Activated effector memory CD4-positive, alpha-beta T cell treated with anti-CD3 and anti-CD28 coated beads, Interleukin-2, amount 50 U/mL, for 16 hours (primary cell): ENCODE measurements around the gene TMEM11.
A peak's percentile ranks its signal among the peaks of the same experiment; 100 is the strongest.

ENCODE experiments used
- DNase-seq: peaks from one replicate; pipeline ENCODE4 v3.0.0-alpha.2; 2020

The TMEM11 gene, protein sequence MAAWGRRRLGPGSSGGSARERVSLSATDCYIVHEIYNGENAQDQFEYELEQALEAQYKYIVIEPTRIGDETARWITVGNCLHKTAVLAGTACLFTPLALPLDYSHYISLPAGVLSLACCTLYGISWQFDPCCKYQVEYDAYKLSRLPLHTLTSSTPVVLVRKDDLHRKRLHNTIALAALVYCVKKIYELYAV

DNA sequence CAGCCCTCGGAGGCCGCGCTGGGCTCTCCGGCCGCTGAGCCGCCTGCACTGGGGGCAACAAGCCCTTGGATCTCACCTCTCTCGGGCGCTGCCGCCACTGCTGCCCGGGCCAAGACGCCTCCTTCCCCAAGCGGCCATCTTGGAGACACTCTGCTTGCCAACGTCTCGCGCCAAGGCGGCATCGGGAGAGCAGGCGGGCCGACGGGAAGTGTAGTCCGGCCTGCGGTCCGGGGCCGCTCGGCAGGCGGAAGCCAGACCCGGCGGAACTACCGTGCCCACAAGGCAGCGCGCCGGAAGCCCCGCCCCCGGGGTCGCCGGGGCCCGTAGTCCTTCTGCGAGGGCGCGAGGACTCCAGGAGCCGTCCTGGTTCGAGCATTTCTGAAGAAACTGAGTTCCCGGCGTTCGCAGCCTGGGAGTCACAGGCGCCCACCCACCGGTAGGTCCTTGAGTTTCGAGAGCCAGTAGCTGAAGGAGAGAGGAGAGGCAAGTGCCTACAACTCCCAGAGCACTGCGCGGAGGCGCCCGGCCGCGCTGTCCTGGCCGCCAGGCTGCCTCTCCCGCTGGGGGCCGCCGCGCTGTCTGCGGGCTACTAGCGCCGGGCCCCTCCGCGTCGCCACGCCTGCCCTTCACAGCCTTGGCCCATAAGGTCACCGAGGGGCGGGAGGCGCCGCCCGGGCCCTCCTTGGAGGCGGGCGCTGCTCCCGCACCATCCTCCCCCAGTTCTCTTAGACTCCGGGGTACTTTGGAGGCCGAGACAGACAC lies at the start of gene TMEM11:
TSS of gene TMEM11 (minus strand) at position 147 of the 762 bp plus-strand sequence. CDS start at position 138, 9 bp downstream.
- peak; percentile 98 for DNase-seq

DNA sequence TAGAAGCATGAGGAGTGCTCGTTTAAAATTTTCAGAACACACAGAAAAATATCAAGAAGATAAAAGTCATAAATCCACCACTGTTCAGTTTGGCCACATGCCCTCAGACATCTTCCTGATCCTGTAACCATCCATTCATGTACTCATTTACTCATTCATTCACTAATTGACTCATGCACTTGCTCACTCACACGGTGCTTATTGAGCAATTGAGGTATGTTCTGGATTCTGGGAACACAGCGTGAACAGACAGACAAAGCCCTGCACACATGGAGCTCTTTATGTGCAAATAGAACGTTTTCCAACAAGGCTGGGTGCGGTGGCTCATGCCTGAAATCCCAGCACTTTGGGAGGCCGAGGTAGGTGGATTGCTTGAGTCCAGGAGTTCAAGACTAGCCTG lies 49.4 kb upstream of the TMEM11 start:
- DNase-seq: no peak

DNA sequence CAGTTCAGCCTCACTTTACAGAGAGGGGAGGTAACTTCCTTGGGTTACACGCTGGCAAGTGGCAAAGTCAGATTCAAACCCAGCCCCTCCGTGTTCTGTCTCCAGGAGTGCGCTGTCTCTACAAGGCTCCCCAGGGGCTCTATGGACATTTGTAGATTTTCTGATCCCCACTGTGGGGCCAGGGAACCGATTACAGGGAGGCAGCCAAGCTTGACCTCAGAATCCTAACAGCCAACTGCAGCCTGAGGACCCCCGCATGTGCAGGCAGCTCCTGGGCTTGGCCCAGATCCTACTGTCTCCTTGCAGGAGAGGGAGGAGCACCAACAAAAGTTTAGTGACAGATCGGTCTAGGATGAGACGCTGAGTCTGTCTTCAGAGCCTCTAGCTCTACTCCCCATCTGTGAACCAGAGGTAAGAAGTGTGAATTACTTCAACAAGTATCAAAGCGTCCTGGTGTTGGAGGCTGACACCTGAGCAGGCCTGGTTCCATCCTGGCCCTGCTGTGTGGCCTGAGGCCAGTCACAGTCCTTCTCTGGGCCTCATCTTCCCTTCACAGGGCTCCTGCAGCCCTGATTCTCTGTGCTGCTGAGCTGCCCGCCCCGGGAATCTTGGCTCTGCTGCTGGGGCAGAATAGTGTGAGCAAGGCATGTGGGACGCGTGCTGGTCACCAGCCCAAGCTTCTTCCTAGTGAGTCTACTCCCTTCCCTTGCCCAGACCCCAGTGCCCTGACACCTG lies 48.5 kb upstream of the TMEM11 start:
- DNase-seq: no peak

DNA sequence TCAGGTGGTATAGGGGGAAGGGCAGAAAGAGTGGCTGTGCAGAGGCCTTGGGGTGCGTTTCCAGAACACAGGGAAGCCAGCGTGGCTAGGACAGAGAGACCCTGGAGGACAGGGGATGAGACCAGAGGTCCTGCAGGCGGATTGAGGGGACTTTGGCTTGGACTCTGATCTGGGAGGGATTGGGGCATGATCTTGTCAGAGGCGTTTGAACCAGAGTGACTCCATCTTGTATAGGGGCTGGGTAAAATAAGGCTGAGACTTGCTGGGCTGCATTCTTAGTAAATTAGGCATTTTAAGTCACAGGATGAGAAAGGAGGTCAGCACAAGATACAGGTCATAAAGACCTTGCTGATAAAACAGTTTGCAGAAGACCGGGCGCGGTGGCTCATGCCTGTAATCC lies 44.6 kb upstream of the TMEM11 start:
- DNase-seq: no peak

DNA sequence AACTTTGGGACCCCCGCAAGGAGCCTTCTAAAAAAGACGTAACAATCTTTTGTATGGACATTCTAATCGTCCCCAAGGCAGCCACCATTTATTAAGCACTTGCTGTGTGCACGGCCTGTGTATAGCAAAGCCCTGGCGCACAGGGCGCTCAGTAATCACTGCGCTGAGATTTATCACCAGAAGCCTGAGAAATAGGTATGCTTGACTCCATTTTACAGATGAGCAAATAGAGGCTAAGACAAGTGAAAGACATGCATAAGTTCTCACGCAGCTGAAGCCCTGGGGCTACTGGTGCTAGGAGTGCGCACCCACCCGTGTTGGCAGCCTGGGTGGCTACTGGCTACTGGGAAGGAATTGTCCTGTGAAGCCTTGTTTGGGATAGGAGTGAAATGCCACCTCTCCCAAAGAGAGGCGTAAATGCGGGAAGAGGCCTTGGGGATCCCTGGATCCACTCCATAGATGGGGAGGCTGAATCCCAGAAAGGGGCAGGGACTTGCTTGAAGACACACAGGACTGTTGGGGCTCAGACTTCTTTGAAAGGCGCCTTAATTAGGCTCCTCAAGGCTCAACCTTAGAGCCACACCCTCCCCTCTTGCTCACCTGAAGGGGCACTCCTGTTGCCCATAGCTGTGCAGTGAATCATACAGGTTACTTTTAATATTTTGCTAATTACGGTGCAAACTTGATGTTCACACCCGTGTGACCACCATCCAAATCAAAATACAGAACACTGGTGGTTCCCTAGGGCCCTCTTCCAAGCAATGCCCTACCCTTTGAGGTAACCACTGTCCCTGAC lies 39.9 kb upstream of the TMEM11 start:
- no peak for DNase-seq

DNA sequence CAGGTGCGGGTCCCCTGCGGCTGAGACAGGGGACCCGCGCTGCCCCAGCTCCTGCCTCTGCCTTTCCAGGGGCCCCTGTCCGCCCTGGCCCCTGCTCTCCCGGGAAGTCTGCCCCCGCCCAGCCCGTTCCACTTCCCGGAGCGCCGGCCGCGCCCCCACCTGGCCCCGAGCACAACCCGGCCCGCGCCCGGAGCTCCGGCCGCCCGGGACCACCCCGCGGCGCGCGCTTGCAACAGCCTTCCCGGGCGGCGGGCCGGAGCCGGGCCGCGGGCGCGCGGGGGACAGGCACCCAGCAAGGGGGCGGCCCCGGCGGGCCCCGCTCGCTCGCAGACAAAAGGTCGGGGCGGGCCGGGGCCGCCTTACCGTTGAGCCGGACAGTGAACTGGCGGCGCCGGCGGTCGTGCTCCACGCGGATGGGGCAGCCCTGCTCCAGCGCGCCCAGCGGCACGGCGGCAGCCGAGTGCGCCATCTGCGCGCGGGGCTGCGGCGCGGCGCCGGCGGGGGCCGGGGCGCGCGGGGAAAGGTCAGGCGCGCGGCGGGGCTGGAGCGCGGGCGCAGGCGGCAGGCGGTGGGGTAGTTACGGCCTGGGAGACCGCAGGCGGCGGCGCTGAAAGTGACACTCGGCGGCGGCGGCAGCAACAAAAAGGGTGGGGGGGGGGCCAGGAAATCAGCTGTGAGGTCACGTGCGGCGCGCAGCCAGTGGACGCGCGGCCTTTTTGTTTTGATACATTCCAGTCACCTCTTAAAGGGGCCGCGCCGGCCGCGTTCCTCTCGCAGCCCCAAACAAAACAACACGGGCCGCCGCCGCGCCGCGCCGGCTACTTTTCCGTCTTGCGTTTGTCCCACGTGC lies 39.1 kb upstream of the TMEM11 start, which contains the start of gene NATD1:
TSS of gene NATD1 (minus strand) at position 615 of the 850 bp plus-strand sequence. CDS start at position 469, 146 bp downstream.
- peak; percentile 93 for DNase-seq

DNA sequence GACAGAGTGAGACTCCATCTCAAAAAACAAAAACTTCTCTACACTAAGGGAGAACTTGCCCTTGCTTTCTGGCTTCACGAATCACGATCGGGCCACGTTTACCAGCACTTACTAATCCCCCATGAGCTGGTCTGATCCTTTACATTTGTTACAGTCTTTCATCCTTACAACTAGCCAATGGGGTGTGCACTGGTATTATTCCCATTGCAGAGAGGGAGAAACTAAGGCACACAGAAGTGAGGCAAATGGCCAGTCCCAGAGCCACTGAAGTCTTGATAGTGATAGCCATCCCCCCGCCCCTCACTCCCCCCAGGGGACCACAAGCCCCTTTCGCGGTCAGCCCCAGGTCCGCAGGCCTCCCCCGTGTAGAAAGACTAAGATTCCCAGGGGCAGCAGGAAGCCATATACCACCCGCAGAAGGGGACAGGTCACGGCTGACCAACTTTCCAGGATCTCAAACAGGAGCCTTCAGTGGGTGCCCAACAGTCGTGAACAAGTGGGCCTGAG lies 38.4 kb upstream of the TMEM11 start:
- DNase-seq: no peak

DNA sequence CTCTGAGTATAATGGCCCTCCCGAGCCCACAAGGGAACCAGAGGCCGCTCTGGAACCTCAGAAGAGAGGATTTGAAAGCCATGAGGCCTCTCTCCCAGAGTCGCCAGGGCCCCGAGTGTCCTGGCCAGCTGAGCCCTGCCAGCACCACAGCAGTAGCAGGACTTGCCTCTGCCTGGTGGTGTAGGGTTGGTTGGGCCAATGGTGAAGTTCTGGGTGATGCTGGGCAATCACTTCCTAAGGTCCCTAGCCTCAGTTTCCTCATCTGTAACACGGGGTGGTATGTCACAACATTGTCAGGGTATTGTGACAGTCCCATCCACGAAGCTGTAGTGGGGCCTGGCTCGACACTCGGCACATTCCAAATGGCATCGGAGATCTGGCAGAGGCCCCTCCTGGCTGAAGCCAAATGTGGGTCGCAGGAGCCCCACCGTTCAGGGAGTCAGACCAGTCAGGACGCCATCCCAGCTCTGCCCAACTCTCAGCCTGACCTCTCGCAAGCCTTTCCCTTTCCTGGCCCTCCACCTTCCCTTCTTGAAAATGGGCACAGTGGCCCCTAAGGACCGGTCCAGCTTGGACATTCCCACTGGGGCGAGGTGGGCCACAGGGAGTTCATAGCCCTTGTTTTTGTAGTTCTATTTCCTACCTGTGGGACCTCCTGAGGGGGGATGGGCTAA lies 37.5 kb upstream of the TMEM11 start:
- no peak for DNase-seq

DNA sequence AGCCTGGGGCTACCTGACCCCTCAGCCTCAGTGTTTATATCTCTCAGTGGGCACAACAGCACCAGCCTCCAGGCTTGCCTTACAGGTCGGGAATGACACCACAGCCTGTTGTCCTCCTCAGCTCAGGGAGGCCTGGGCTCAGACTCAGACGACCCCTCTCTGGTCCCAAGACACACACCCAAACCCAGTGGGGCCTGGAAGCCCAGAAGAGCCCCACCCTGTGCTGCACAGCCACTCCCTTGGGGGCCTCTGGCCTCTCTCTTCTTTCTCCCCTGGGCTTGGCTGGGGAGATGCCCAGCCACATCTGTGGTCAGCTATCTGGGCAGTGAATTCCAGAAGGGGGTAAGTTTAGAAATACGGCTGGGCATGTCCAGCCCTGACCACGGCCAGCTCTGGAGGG lies 36.9 kb upstream of the TMEM11 start:
- DNase-seq: no peak

DNA sequence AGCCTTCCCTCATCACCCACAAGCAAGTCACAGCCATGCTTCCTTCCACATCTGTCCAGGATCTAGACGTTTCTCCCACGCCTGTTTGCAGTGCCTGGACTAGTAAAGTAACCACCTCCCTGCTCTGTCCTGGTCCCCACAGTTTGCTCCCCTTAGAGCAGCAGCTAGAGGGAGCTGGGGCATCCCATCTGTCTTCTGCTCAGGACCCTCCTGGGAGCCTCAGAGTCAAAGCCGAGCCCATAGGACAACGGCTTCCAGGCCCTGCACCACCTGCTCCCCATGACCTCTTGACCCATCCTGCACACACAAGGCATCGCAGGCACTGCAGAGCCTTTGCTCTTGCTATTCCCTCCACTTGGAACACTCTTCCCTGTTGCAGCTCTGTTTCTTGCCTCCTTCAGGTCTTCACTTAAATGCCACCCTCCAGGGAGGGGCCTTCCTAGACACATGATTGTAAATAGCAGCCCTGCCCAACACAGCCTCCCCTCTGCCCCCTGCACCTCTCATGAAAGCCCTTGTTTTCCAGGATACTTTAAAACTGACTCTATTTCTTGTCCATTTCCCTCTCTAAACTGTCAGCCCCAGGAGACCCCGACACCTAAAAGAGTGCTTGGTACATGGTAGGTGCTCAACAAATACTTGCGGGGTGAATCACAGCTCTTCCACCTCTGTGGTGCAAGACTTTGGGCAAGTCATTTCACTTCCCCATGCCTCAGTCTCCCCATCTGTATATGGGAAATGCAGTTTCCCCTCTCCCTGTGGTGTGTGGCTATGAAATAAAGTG lies 36.2 kb upstream of the TMEM11 start:
- DNase-seq: no peak

DNA sequence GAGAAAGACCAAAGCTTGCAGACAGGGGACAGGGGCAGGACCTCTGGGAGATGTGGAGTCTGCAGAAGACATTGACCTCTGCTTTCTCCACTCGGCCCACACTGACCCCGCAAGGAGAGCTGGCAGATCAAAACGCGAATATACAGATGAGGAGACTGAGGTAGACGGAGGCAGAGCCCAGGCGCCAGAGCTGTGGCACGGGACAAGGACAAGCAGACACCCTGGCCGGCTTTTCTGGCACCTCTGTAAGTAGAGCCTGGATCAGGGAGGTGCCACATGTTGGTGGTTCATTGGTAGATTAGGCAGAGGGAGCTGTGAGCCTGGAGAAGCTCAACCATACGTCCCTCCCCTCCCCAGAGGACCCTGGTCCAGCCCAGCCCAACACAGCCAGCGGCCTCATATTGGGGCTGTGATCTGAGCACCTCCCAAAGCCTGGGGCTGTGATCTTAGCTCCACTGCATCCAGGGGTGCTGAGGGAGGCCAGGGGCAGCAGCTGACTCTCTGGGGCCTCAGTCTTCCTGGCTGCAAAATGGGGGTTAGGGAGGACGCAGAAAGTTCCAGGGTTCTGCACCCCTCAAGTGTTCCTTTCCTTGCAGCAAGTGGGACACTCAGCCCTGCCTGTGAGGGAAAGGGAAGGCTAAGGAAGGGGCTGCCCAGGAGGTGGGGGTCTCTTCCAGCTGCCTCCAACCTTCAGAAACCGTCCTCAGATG lies 35.3 kb upstream of the TMEM11 start:
- DNase-seq: no peak

DNA sequence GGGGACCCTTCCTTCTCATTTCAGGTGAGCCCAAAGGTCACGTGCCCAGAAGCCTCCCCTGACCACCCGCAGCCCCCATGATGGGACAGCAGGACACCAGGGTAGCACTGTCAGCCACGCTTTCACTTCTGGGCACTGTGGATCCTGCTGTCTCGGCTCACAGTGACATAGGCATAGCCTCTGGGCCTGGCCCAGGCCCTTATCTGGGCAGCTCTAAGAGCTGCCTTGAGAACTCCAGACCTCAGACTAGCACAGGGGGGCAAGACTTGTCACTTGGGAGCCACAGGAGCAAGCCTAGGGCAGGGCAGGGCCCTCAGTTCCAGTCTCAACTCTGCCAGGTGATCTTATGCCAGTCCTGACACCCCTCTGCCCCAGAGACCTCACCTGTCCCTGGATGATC lies 34.5 kb upstream of the TMEM11 start:
- DNase-seq: no peak

DNA sequence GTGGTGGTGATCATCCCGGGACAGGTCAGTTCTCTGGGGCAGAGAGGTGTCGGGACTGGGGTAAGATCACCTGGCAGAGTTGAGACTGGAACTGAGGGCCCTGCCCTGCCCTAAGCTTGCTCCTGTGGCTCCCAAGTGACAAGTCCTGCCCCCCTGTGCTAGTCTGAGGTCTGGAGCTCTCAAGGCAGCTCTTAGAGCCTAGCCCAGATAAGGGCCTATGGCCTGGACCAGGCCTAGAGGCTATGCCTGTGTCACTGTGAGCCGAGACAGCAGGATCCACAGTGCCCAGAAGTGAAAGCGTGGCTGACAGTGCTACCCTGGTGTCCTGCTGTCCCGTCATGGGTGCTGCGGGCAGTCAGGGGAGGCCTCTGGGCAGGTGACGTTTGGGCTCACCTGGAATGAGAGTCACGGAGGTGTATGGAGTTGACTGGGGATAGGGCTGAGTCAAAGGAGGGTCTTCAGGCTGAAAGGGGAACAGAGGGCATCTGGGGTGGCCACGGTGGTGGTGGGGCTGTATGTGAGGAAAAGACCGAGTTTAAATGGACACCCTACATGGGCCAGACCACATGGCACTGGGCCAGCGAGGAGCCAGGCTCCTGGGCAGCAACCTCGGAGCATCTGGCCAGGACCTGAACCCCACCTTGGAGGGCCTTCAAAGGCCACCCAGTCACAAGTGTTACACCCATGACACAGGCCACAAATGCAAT lies 33.7 kb upstream of the TMEM11 start:
- no peak for DNase-seq

DNA sequence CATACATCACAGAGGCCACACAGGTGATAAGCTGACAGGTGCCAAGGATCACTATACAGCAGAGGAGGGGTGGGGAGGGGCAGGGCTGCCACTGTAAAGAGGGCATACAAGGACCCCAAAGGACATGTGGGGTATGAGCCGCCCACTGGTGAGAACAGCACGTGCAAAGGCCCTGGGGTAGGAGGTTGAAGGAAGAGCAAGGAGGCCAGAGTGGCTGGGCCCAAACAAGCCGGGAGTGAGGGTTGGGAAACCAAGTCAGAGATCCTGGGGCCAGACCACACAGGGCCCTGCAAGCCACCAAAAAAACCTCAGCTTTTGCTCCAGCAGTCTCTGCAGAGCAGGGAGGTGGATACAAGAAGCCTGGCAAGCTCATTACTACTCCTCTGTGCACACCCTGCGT lies 32.7 kb upstream of the TMEM11 start:
- DNase-seq: no peak

DNA sequence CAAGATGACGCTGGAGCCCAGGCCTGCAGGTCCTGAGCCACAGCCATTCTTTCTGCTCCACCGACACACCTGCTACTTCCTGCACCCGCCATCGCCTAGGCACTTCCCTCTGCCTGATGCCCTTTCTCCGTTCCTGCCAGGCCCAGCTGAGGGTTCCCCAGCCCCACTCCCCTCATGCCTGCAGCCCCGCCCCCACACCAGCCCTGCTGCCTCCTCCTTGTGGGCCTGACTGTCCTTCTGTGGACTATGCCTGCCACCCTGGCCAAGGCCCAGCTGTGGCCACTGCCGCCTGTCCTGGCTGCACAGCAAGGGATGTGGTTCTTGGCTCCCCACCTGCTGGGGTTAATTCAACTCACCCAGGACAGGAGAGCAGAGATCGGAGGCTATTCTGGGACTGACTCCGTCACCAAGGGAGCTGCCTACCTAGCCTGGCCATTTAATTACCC lies 31.7 kb upstream of the TMEM11 start:
- DNase-seq: no peak

DNA sequence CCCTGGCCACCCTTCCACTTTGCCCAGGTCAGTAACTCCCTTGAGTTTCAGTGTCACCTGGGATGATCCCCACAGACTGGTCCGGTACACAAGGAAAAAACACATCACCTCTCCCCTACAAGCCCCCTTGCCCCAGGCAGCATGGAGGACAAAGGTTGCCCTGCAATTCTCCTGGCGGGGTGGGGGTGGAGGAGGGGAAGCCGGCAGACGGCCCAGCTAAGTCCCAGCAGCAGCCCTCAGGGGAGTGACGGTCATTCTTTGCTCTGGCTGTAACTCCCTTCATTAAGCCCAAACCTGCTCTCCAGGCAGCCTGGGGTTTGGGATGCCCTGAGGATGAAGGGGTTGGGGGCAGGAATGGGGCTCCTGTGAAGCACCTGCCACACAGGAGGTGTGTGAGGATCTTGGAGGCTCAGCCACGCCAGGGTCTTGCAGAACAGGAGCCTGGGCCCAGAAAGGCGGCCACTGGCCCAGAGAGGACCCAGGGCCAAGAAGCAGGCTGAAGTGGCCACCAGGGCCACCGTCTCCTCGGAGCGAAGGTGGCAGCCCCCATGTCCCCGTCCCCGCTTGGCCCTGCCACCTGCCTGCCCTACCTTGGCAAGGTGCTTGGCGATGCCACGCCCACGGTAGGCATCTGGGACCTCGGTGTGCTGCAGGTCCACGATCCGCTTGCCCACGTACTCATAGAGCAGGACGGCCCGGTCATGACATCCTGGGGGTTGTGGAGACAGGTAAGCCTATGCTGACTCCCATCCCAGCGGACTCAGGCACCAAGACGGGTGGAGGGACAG lies 29.7 kb upstream of the TMEM11 start:
- no peak for DNase-seq

DNA sequence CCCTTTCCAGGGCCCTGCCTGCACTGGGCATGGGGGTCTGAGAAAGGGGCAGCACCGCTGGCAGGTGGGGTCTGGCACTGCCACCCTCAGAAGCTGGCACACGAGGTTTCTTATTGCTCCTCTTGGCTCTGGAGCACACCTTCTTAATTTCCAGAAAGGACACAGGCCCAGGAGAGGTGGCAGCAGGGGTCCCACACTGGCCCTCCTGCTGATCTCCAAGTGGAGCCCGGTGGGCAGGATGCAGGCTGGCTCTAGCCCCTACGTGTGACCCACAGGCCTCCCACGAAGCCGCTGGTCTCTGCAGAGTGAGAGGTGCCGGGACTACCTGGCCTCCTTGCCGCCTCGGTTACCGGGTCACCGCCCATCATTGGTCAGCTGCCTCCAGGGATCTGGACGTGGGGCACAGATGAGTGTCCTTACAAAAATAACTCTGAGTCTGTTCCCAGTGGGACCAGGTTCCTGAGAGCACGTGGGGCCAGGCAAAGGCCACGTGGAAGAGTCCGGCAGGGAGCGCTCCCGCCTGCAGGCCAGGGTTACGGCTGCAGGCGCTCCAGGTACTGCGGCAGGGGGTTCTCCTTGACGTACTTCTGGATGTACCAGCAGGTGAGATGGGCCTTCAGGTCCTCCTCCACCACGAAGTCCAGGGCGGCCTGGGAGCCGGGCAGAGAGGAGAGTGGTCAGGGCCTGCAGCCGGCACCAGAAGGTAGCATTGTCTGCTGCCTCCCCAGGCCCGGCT lies 29.0 kb upstream of the TMEM11 start:
- DNase-seq: no peak
